Neural cell (in vitro differentiated cells): ENCODE measurements around the gene MPP3. TPM values are rescaled to one million over a fixed set of nuclear protein-coding genes. Genes with fewer than 3 reads are reported as not detected.

Source experiments
- H2AFZ ChIP-seq: fragments of 200-600, 300-800 bp; sonication (generic), shearing (Covaris generic); 2 replicates; pipeline ENCODE4 v1.6.0; 2014; ENCODE audit warnings: low read depth, mild to moderate bottlenecking, antibody characterized with exemption, low read length, moderate library complexity
- H3F3A ChIP-seq: fragments of 200-600 bp; shearing (Covaris generic); 2 replicates; pipeline ENCODE4 v1.6.1; 2016; ENCODE audit warnings: mild to moderate bottlenecking, moderate library complexity, mixed read lengths, antibody characterized with exemption, low read length; ENCODE audit not compliant: insufficient read depth, poor library complexity, severe bottlenecking
- H3K27ac ChIP-seq: fragments of 200-600, 300-800 bp; sonication (generic), shearing (Covaris generic); 2 replicates; pipeline ENCODE4 v1.5.1; 2014; ENCODE audit warnings: mild to moderate bottlenecking, low read length, moderate library complexity
- H3K27me3 ChIP-seq: fragments of 300-800, 200-600 bp; sonication (generic), shearing (Covaris generic); 2 replicates; pipeline ENCODE4 v1.6.0; 2014; ENCODE audit warnings: mild to moderate bottlenecking, low read depth, low read length, moderate library complexity; ENCODE audit not compliant: insufficient read depth
- H3K36me3 ChIP-seq: fragments of 300-800, 200-600 bp; sonication (generic), shearing (Covaris generic); 2 replicates; pipeline ENCODE4 v1.5.1; 2014; ENCODE audit warnings: mild to moderate bottlenecking, antibody characterized with exemption, low read length, moderate library complexity; ENCODE audit not compliant: insufficient read depth
- H3K4me2 ChIP-seq: fragments of 300-800, 200-600 bp; sonication (generic), shearing (Covaris generic); 2 replicates; pipeline ENCODE4 v1.6.0; 2014; ENCODE audit warnings: mild to moderate bottlenecking, low read length
- H3K4me3 ChIP-seq: fragments of 300-800, 200-600 bp; sonication (generic), shearing (Covaris generic); 2 replicates; pipeline ENCODE4 v1.5.1; 2014; ENCODE audit warnings: mild to moderate bottlenecking, low read length, moderate library complexity
- H3K79me2 ChIP-seq: fragments of 200-600 bp; shearing (Covaris generic); replicated peaks from 2 replicates; pipeline ENCODE4 v1.6.0; 2014; ENCODE audit warnings: mild to moderate bottlenecking, low read length, moderate library complexity; ENCODE audit not compliant: insufficient read depth
- H3K9ac ChIP-seq: fragments of 300-800, 200-600 bp; sonication (generic), shearing (Covaris generic); 2 replicates; pipeline ENCODE4 v1.6.1; 2016; ENCODE audit warnings: mild to moderate bottlenecking, low read length, mixed read lengths
- H3K9me2 ChIP-seq: fragments of 200-600 bp; shearing (Covaris generic); 2 replicates; pipeline ENCODE4 v1.6.1; 2016; ENCODE audit warnings: mild to moderate bottlenecking, low read length, mixed read lengths; ENCODE audit not compliant: insufficient read depth
- H3K9me3 ChIP-seq: fragments of 200-600, 300-800 bp; sonication (generic), shearing (Covaris generic); 2 replicates; pipeline ENCODE4 v1.6.1; 2016; ENCODE audit warnings: mild to moderate bottlenecking, mixed run types, low read length, moderate library complexity, mixed read lengths
- H4K20me1 ChIP-seq: fragments of 200-600 bp; shearing (Covaris generic); 2 replicates; pipeline ENCODE4 v1.6.1; 2016; ENCODE audit warnings: mild to moderate bottlenecking, mixed run types; ENCODE audit not compliant: insufficient read depth
- EP300 ChIP-seq: fragments of 450-650 bp; conservative IDR thresholded peaks from 2 replicates; pipeline ENCODE4 v1.6.1; 2014; ENCODE audit warnings: antibody characterized with exemption, mild to moderate bottlenecking, moderate library complexity; ENCODE audit not compliant: poor library complexity, severe bottlenecking
- POLR2AphosphoS5 ChIP-seq: IDR thresholded peaks from 2 replicates; pipeline ENCODE4 v1.6.1; 2012
- polyA plus RNA-seq: library from polyadenylated mRNA; depleted of rRNA; stranded (reverse); fragments of >200 nt; gene quantifications from 2 replicates; pipeline ENCODE4 v1.2.3, GENCODE V29; 2014

MPP3 gene
- polyA plus RNA-seq, 1 donor from 2014 or later, result 48.1 TPM

- Histone ChIP-seq H3K9ac (no peak overlapping the region), H3K4me2 (no peak overlapping the region), H3K27me3 (peaks cover 27% of the 10 kb centered on the region), H4K20me1 (no peaks in the 10 kb centered on the region), H3K9me2 (no peaks in the 10 kb centered on the region), H3K36me3 (no peaks in the 10 kb centered on the region), H3F3A (no peaks in the 10 kb centered on the region), H3K27ac (no peak overlapping the region), H2AFZ (no peak overlapping the region), H3K4me3 (no peak overlapping the region), H3K9me3 (no peaks in the 10 kb centered on the region), H3K79me2 (no peaks in the 10 kb centered on the region)
- TF ChIP-seq POLR2AphosphoS5, result no peak
- no peak for TF ChIP-seq EP300
These were observed 79.3 kb downstream of the MPP3 start for GRCh38 chr17:43753493-43754129.

Other genes with a start within 250 kb of the MPP3 start
- gene MEOX1, start 171.2 kb downstream of the MPP3 start, polyA plus RNA-seq, result 0.50 TPM in 1 of 2 replicates, not detected in the other
- 0.10 TPM in 1 of 2 replicates, not detected in the other for gene SOST, start 74.4 kb downstream of the MPP3 start, polyA plus RNA-seq
- 38.7 and 38.8 TPM in 2 replicates for gene DUSP3, start 54.2 kb downstream of the MPP3 start, polyA plus RNA-seq
- gene CFAP97D1, start 52.7 kb downstream of the MPP3 start, polyA plus RNA-seq, result 0.09 TPM in 1 of 2 replicates, not detected in the other
- gene CD300LG, start 14.0 kb upstream of the MPP3 start, polyA plus RNA-seq, result not detected in 2 replicates
- gene MPP2, start 74.4 kb upstream of the MPP3 start, polyA plus RNA-seq, result 25.5 and 34.3 TPM in 2 replicates
- not detected in 2 replicates for gene PPY, start 109.3 kb upstream of the MPP3 start, polyA plus RNA-seq
- gene PYY, start 120.8 kb upstream of the MPP3 start, polyA plus RNA-seq, result not detected in 2 replicates
- 0.50 TPM in 1 of 2 replicates, not detected in the other for gene NAGS, start 171.5 kb upstream of the MPP3 start, polyA plus RNA-seq
- 59.3 and 62.9 TPM in 2 replicates for gene TMEM101, start 181.8 kb upstream of the MPP3 start, polyA plus RNA-seq
- gene LSM12, start 233.5 kb upstream of the MPP3 start, polyA plus RNA-seq, result 9.6 and 12.0 TPM in 2 replicates
- gene G6PC3, start 237.6 kb upstream of the MPP3 start, polyA plus RNA-seq, result 10.8 and 16.7 TPM in 2 replicates